ENCODE data around the gene GJC1. TPM values are rescaled to one million over a fixed set of nuclear protein-coding genes. Genes with fewer than 3 reads are reported as not detected.

GJC1 gene
- total RNA-seq, 1 donor from 2014 or later = 76.9 TPM

- Histone ChIP-seq H3K4me2 (no peak overlapping the region), H3K4me1 (no peaks in the 10 kb centered on the region), H3K9ac (no peak overlapping the region), H3K9me3 (ENCODE audit: low read depth) (no peaks in the 10 kb centered on the region), H3F3A (ENCODE audit: low read depth) (no peaks in the 10 kb centered on the region), H3K27ac (no peak overlapping the region), H3K27me3 (peaks cover 5% of the 10 kb centered on the region), H3K4me3 (no peak overlapping the region), H3K36me3 (no peaks in the 10 kb centered on the region), H4K20me1 (ENCODE audit: low read depth) (no peaks in the 10 kb centered on the region), H3K79me2 (ENCODE audit: low read depth) (no peaks in the 10 kb centered on the region), H2AFZ (replicated peaks) (no peak overlapping the region)
- Mint-ChIP-seq H3K27ac (no peak overlapping the region), H3K27me3 (ENCODE audit: insufficient read depth, low read depth) (no peaks in the 10 kb centered on the region), H3K9me3 (no peaks in the 10 kb centered on the region), H3K36me3 (peaks cover 10% of the 10 kb centered on the region), H3K4me1 (peaks cover 17% of the 10 kb centered on the region), H3K4me3 (no peak overlapping the region)
- no peak for DNase-seq (ENCODE audit: low spot score)
- TF ChIP-seq EZH2 (IDR thresholded peaks at IDR 0.05) = no peak
- no peak for TF ChIP-seq CTCF (IDR thresholded peaks at IDR 0.05)
- TF ChIP-seq EZH2phosphoT487 (IDR thresholded peaks at IDR 0.05) = no peak
These were observed 78.3 kb downstream of the GJC1 start for GRCh38 chr17:44751806-44752205.

GRCh38 chr17:44751331-44751730 is 78.8 kb downstream of the GJC1 start:
- Mint-ChIP-seq H3K4me3 (no peak overlapping the region), H3K27ac (no peak overlapping the region), H3K9me3 (no peaks in the 10 kb centered on the region), H3K27me3 (ENCODE audit: insufficient read depth, low read depth) (no peaks in the 10 kb centered on the region), H3K36me3 (peaks cover 11% of the 10 kb centered on the region), H3K4me1 (peaks cover 17% of the 10 kb centered on the region)
- Histone ChIP-seq H3K27ac (no peak overlapping the region), H3K4me1 (no peaks in the 10 kb centered on the region), H3K9me3 (ENCODE audit: low read depth) (no peaks in the 10 kb centered on the region), H3F3A (ENCODE audit: low read depth) (no peaks in the 10 kb centered on the region), H3K27me3 (peaks cover 2% of the 10 kb centered on the region), H2AFZ (replicated peaks) (no peak overlapping the region), H3K4me3 (no peak overlapping the region), H3K79me2 (ENCODE audit: low read depth) (no peaks in the 10 kb centered on the region), H3K36me3 (no peaks in the 10 kb centered on the region), H3K9ac (no peak overlapping the region), H4K20me1 (ENCODE audit: low read depth) (no peaks in the 10 kb centered on the region), H3K4me2 (no peak overlapping the region)
- TF ChIP-seq CTCF (IDR thresholded peaks at IDR 0.05) (no peak), EZH2phosphoT487 (IDR thresholded peaks at IDR 0.05) (no peak), EZH2 (IDR thresholded peaks at IDR 0.05) (no peak)
- DNase-seq (ENCODE audit: low spot score) = no peak

- Histone ChIP-seq H4K20me1 (ENCODE audit: low read depth) (no peaks in the 10 kb centered on the region), H3K79me2 (ENCODE audit: low read depth) (no peaks in the 10 kb centered on the region), H3K4me1 (no peaks in the 10 kb centered on the region), H3K9me3 (ENCODE audit: low read depth) (no peaks in the 10 kb centered on the region), H3K27me3 (no peaks in the 10 kb centered on the region), H2AFZ (replicated peaks) (no peak overlapping the region), H3K9ac (no peak overlapping the region), H3K4me3 (no peak overlapping the region), H3K36me3 (no peaks in the 10 kb centered on the region), H3F3A (ENCODE audit: low read depth) (no peaks in the 10 kb centered on the region), H3K4me2 (no peak overlapping the region), H3K27ac (no peak overlapping the region)
- H3K27me3 Mint-ChIP-seq (ENCODE audit: insufficient read depth, low read depth) = no peaks in the 10 kb centered on the region
- H3K4me1 Mint-ChIP-seq = peaks cover 17% of the 10 kb centered on the region
- peak overlapping the region; percentile 30 for H3K27ac Mint-ChIP-seq
- no peak for TF ChIP-seq EZH2phosphoT487 (IDR thresholded peaks at IDR 0.05)
- TF ChIP-seq CTCF (IDR thresholded peaks at IDR 0.05) = no peak
- no peak for TF ChIP-seq EZH2 (IDR thresholded peaks at IDR 0.05)
- no peak for DNase-seq (ENCODE audit: low spot score)
- H3K9me3 Mint-ChIP-seq = no peaks in the 10 kb centered on the region
- H3K4me3 Mint-ChIP-seq = no peak overlapping the region
- peaks cover 12% of the 10 kb centered on the region for H3K36me3 Mint-ChIP-seq
These were observed 80.1 kb downstream of the GJC1 start for GRCh38 chr17:44749980-44750318.

Measured in neural progenitor cell (in vitro differentiated cells).